ENCODE results near the gene CD83. TPM values are rescaled to one million over a fixed set of nuclear protein-coding genes. Genes with fewer than 3 reads are reported as not detected.
"Not testable (repeated sequence)": the region's sequence is repeated elsewhere in the genome, so short reads cannot be mapped to it uniquely, and the experiment has no call there.

Gene CD83
- polyA plus RNA-seq (2013, experiment 1 of 2; ENCODE audit: insufficient read length) = 1.1 TPM
- polyA plus RNA-seq (2013, experiment 2 of 2; ENCODE audit: insufficient read length) = 0.87 TPM

- peak; percentile 39 for DNase-seq
Observed at GRCh38 chr6:14117158-14118090, at the start of gene CD83. Gene CD83 (plus strand): TSS chr6:14117772. CDS start chr6:14117812, 40 bp downstream.

GRCh38 chr6:14068133-14068532 lies 49.4 kb upstream of the CD83 start:
- DNase-seq = peak; percentile 87

GRCh38 chr6:14068623-14069022 lies 48.9 kb upstream of the CD83 start:
- no peak for DNase-seq

- DNase-seq = no peak
Observed at GRCh38 chr6:14070457-14070856, 47.1 kb upstream of the CD83 start.

- peak; percentile 8 for DNase-seq
Observed at GRCh38 chr6:14072084-14072483, 45.5 kb upstream of the CD83 start.

- not testable (repeated sequence) for DNase-seq
Observed at GRCh38 chr6:14073561-14074354, 43.8 kb upstream of the CD83 start.

GRCh38 chr6:14074476-14075094 lies 43.0 kb upstream of the CD83 start:
- DNase-seq = no peak

GRCh38 chr6:14075095-14075503 lies 42.5 kb upstream of the CD83 start:
- peak; percentile 43 for DNase-seq

- no peak for DNase-seq
Observed at GRCh38 chr6:14077193-14077867, 40.2 kb upstream of the CD83 start.

- DNase-seq = peak; percentile 13
Observed at GRCh38 chr6:14079433-14079832, 38.1 kb upstream of the CD83 start.

GRCh38 chr6:14079971-14080370 lies 37.6 kb upstream of the CD83 start:
- no peak for DNase-seq

GRCh38 chr6:14081126-14081525 lies 36.4 kb upstream of the CD83 start:
- no peak for DNase-seq

GRCh38 chr6:14082771-14083170 lies 34.8 kb upstream of the CD83 start:
- no peak for DNase-seq

GRCh38 chr6:14083262-14083661 lies 34.3 kb upstream of the CD83 start:
- no peak for DNase-seq

- no peak for DNase-seq
Observed at GRCh38 chr6:14083751-14084150, 33.8 kb upstream of the CD83 start.

- DNase-seq = no peak
Observed at GRCh38 chr6:14084388-14084787, 33.2 kb upstream of the CD83 start.

- DNase-seq = no peak
Observed at GRCh38 chr6:14085176-14085787, 32.3 kb upstream of the CD83 start.

GRCh38 chr6:14086701-14087100 lies 30.9 kb upstream of the CD83 start:
- DNase-seq = no peak

GRCh38 chr6:14088600-14089192 lies 28.9 kb upstream of the CD83 start:
- DNase-seq = no peak

- DNase-seq = no peak
Observed at GRCh38 chr6:14089224-14089623, 28.3 kb upstream of the CD83 start.

GRCh38 chr6:14091339-14091978 lies 26.1 kb upstream of the CD83 start:
- no peak for DNase-seq
